Measurements from ENCODE around the gene KRTAP6-3.

Gene KRTAP6-3, protein sequence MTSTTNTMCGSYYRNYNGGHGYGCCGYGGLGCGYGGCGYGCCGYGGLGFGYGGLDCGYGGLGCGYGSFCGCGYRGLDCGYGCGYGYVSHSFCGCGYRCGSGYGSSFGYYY

DNA sequence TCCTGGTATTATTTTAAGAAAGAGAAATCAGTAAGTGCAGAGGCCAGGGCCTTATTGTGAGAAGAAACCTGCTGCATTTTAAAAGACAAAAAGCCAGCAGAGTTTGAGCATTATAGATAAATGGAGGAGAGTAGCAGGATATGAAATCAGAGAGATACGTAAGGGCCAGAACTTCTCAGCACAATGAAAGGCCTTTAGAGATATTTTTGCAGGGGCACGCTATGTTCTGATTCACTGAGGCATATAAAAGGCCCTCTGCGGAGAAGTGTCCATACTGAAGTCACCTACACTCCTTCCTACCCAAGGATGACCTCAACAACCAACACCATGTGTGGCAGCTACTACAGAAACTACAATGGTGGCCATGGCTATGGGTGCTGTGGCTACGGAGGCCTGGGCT is at the start of gene KRTAP6-3:
KRTAP6-3 (plus strand) TSS at position 301 of the 400 bp plus-strand sequence; CDS start at position 307, 6 bp downstream.
- TF ChIP-seq, protein P1, sequence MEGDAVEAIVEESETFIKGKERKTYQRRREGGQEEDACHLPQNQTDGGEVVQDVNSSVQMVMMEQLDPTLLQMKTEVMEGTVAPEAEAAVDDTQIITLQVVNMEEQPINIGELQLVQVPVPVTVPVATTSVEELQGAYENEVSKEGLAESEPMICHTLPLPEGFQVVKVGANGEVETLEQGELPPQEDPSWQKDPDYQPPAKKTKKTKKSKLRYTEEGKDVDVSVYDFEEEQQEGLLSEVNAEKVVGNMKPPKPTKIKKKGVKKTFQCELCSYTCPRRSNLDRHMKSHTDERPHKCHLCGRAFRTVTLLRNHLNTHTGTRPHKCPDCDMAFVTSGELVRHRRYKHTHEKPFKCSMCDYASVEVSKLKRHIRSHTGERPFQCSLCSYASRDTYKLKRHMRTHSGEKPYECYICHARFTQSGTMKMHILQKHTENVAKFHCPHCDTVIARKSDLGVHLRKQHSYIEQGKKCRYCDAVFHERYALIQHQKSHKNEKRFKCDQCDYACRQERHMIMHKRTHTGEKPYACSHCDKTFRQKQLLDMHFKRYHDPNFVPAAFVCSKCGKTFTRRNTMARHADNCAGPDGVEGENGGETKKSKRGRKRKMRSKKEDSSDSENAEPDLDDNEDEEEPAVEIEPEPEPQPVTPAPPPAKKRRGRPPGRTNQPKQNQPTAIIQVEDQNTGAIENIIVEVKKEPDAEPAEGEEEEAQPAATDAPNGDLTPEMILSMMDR (conservative IDR thresholded peaks at IDR 0.05; ENCODE audit: low read length): no peak
- H3K4me3 ChIP-seq (ENCODE audit: low read length): no peak within 1 kb of the TSS
- no peak for DNase-seq (ENCODE audit: low read depth)

DNA sequence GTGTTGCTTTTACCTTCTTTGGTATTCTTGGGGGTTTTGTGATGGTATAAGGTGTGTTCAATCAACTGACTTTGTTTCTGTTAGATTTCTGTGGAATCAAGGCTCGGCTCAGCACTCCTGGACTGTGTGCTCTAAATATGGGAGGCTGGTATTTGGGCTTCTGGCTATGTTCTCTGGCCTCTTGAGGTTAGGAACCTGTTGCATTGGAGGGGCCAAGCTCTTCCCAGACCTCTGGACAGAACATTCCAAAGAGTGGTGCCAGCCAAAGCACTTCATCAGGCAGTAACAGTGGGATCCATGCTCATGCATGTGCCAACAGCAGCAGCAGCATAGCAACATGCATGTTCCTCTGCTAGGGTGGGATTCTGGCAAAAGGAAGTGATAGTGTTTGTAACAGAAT is 39.5 kb upstream of the KRTAP6-3 start:
- TF ChIP-seq, protein P1 (conservative IDR thresholded peaks at IDR 0.05; ENCODE audit: low read length): no peak
- H3K4me3 ChIP-seq (ENCODE audit: low read length): no peak overlapping the region
- DNase-seq (ENCODE audit: low read depth): no peak

DNA sequence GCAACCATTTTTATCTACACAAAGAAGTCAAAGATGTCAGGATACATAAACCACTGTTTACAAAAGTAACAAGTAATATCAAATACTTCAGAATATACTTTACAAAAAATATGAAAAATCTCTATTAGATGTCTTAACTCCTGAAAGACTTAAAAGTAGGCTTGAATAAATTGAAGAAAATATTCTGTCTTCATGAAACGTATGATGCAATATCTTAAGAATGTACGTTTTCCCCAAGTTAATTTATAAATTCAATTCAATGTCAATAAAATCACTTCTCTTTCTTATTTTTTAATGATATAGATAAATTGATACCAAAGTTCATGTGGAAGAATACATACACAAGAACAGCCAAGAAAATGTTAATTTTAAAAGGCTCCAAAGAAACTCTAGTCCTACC is 37.1 kb upstream of the KRTAP6-3 start:
- TF ChIP-seq, protein P1 (conservative IDR thresholded peaks at IDR 0.05; ENCODE audit: low read length): no peak
- DNase-seq (ENCODE audit: low read depth): no peak

DNA sequence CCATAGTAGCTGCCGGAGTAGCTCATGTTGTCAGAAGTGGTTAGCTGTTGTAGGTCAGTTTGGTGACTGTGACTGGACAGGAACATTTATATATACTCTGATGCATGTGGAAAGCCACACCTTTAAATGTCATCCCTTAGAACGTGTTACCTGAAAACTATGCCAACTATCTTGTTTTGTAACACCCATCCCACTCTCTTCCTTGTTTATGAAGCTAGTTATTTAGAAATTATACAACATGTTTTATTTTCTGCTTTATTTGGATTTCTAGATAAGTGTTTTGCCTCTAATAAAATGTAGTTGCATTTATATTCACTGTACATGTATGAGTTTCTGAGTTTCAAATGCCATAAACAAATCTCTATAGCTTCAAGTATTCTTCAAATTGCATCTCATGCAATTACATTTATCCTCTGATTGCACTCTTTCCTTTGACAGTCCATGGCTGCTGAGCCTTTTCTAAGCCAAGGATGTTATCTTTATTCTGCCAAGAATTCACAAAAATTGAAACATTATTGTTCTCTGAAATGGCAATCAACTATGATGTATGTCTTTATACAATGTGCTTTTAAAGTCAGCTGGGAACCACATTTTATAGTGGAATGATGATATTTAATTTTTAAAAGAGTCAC is 30.9 kb upstream of the KRTAP6-3 start, which contains the start of gene KRTAP19-7:
KRTAP19-7 (minus strand) TSS at position 51 of the 632 bp plus-strand sequence; CDS start at position 26, 25 bp downstream.
- no peak within 1 kb of the TSS for H3K4me3 ChIP-seq (ENCODE audit: low read length)
- TF ChIP-seq, protein P1 (conservative IDR thresholded peaks at IDR 0.05; ENCODE audit: low read length): no peak
- DNase-seq (ENCODE audit: low read depth): no peak

More for the DNA sequence above, 37.1 kb upstream of the KRTAP6-3 start:
- H3K4me3 ChIP-seq (ENCODE audit: low read length): no peak overlapping the region

DNA sequence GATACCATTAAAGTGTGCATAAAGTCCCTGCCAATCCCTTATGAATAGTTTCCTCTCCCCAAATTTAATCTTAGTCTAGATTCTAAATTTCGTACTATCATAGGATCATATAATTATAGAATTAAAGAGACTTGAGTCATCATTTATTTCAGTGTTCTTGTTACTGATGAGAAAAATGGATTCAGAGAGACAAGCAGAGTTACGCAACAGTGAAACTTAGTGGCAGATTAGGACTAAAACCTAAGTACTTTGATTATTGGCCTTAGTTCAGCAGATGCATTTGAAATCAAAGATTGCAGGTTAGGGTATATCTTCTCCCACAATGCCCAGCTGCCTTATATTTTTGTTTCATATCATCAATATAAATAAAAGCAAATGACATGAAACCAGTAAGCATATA is 30.3 kb upstream of the KRTAP6-3 start:
- TF ChIP-seq, protein P1 (conservative IDR thresholded peaks at IDR 0.05; ENCODE audit: low read length): no peak
- no peak overlapping the region for H3K4me3 ChIP-seq (ENCODE audit: low read length)
- no peak for DNase-seq (ENCODE audit: low read depth)

DNA sequence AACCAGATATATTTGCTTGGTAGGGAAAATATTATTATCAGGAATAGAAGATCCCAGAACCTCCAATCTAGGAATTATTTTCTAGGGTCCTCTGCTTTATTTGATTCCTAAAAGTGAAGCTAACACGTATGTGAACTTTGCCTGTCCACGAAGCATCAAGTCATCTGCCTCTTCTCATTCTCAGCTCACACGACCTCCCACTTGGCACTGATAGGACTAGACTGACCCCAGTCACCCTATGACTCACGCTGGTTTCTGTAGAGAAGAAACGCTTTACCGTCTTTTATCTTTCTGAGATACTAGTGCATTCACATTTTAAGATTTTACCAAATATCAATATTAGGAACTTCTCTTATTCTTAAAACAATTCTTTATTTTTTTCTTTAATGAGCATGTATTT is 29.2 kb upstream of the KRTAP6-3 start:
- no peak for DNase-seq (ENCODE audit: low read depth)
- TF ChIP-seq, protein P1 (conservative IDR thresholded peaks at IDR 0.05; ENCODE audit: low read length): no peak

DNA sequence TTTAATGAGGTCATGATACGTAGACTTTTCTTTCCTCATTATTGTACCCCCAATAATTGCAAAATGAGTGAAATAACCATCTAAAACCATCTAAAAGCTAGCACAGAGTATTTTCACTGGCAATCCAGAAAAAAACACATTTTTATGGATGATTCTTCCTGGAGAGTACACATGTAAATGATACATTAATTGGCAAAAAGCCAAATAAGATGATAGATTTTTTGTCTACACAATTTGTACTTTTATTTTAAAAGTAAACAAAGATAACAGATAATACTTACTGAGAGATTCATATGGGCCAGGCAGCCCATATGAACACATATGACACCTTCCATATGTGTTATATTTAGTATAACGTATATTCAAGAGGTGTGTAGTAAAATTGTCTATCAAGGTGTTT is 28.6 kb upstream of the KRTAP6-3 start:
- TF ChIP-seq, protein P1 (conservative IDR thresholded peaks at IDR 0.05; ENCODE audit: low read length): no peak
- H3K4me3 ChIP-seq (ENCODE audit: low read length): no peak overlapping the region
- DNase-seq (ENCODE audit: low read depth): no peak

More for the DNA sequence above, 29.2 kb upstream of the KRTAP6-3 start:
- no peak overlapping the region for H3K4me3 ChIP-seq (ENCODE audit: low read length)

Data from AG10803 (cell line).